ENCODE measurements around the gene MESP2.

The MESP2 gene

GRCh38 chr15:89750560-89751542, 25.3 kb upstream of the MESP2 start, which contains the start of gene MESP1:
Gene MESP1, minus strand, starts transcription at chr15:89751249. Its CDS starts 18 bp downstream, at chr15:89751231.
- Mint-ChIP-seq H3K4me3 (peak within 1 kb of the TSS; percentile 75), H3K27ac (peak within 1 kb of the TSS; percentile 49), H3K36me3 (no peaks in the 10 kb centered on the region), H3K27me3 (peaks cover 7% of the 10 kb centered on the region), H3K9me3 (no peaks in the 10 kb centered on the region), H3K4me1 (peaks cover 8% of the 10 kb centered on the region)
- ATAC-seq, result peak; percentile 91

GRCh38 chr15:89751748-89752147, 24.4 kb upstream of the MESP2 start:
- no peaks in the 10 kb centered on the region for H3K36me3 Mint-ChIP-seq
- H3K4me1 Mint-ChIP-seq, result peaks cover 8% of the 10 kb centered on the region
- H3K9me3 Mint-ChIP-seq, result no peaks in the 10 kb centered on the region
- H3K4me3 Mint-ChIP-seq, result peak overlapping the region; percentile 67
- no peak for ATAC-seq
- no peak overlapping the region for H3K27ac Mint-ChIP-seq
- peaks cover 15% of the 10 kb centered on the region for H3K27me3 Mint-ChIP-seq

GRCh38 chr15:89753855-89754254, 22.3 kb upstream of the MESP2 start:
- no peak for ATAC-seq
- H3K36me3 Mint-ChIP-seq, result no peaks in the 10 kb centered on the region
- H3K4me1 Mint-ChIP-seq, result peaks cover 8% of the 10 kb centered on the region
- H3K9me3 Mint-ChIP-seq, result no peaks in the 10 kb centered on the region
- H3K27ac Mint-ChIP-seq, result no peak overlapping the region
- no peak overlapping the region for H3K4me3 Mint-ChIP-seq
- peaks cover 15% of the 10 kb centered on the region for H3K27me3 Mint-ChIP-seq

- Mint-ChIP-seq H3K36me3 (no peaks in the 10 kb centered on the region), H3K27ac (no peak overlapping the region), H3K4me1 (peaks cover 5% of the 10 kb centered on the region), H3K9me3 (no peaks in the 10 kb centered on the region), H3K27me3 (peaks cover 17% of the 10 kb centered on the region), H3K4me3 (no peak overlapping the region)
- no peak for ATAC-seq
Measured at GRCh38 chr15:89754361-89755154, 21.6 kb upstream of the MESP2 start.

- H3K27ac Mint-ChIP-seq, result no peak overlapping the region
- H3K4me3 Mint-ChIP-seq, result no peak overlapping the region
Measured at GRCh38 chr15:89755701-89756100, 20.4 kb upstream of the MESP2 start.

GRCh38 chr15:89756897-89757296, 19.2 kb upstream of the MESP2 start:
- no peaks in the 10 kb centered on the region for H3K9me3 Mint-ChIP-seq
- H3K27me3 Mint-ChIP-seq, result peaks cover 24% of the 10 kb centered on the region
- H3K4me3 Mint-ChIP-seq, result no peak overlapping the region
- H3K27ac Mint-ChIP-seq, result no peak overlapping the region
- no peak for ATAC-seq
- H3K4me1 Mint-ChIP-seq, result peaks cover 8% of the 10 kb centered on the region
- H3K36me3 Mint-ChIP-seq, result no peaks in the 10 kb centered on the region

More at GRCh38 chr15:89755701-89756100, 20.4 kb upstream of the MESP2 start:
- no peak for ATAC-seq
- H3K9me3 Mint-ChIP-seq, result no peaks in the 10 kb centered on the region
- no peaks in the 10 kb centered on the region for H3K36me3 Mint-ChIP-seq
- peaks cover 24% of the 10 kb centered on the region for H3K27me3 Mint-ChIP-seq
- peaks cover under 1% of the 10 kb centered on the region for H3K4me1 Mint-ChIP-seq

DNA sequence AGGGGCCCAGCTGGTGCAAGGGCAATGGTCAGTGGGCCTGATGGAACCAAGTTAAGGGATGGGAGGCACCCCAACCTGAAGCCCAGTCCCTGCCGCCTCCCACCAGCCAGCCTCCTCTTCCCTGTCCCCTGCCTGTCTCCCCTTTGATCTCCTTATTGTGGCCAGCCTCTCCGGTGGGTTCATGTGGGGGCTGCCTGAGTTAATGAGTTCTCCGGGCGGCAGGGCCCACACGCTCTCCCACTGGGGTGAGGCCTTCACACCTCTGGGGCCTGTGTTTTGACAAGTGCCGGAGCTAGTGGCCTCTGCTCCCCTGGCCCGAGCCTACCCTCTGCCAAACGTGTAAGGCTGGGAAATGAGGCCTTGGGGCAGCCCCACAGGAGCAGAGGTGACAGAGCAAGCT, 17.8 kb upstream of the MESP2 start:
- Mint-ChIP-seq H3K27me3 (peaks cover 24% of the 10 kb centered on the region), H3K4me1 (peaks cover 8% of the 10 kb centered on the region)
- ATAC-seq, result no peak

GRCh38 chr15:89758981-89759380, 17.2 kb upstream of the MESP2 start:
- Mint-ChIP-seq H3K9me3 (no peaks in the 10 kb centered on the region), H3K36me3 (no peaks in the 10 kb centered on the region), H3K27ac (no peak overlapping the region), H3K4me1 (peaks cover 8% of the 10 kb centered on the region), H3K27me3 (peaks cover 24% of the 10 kb centered on the region), H3K4me3 (no peak overlapping the region)
- no peak for ATAC-seq

More for the DNA sequence above, 17.8 kb upstream of the MESP2 start:
- H3K36me3 Mint-ChIP-seq, result no peaks in the 10 kb centered on the region
- H3K27ac Mint-ChIP-seq, result no peak overlapping the region
- H3K9me3 Mint-ChIP-seq, result no peaks in the 10 kb centered on the region
- no peak overlapping the region for H3K4me3 Mint-ChIP-seq

DNA sequence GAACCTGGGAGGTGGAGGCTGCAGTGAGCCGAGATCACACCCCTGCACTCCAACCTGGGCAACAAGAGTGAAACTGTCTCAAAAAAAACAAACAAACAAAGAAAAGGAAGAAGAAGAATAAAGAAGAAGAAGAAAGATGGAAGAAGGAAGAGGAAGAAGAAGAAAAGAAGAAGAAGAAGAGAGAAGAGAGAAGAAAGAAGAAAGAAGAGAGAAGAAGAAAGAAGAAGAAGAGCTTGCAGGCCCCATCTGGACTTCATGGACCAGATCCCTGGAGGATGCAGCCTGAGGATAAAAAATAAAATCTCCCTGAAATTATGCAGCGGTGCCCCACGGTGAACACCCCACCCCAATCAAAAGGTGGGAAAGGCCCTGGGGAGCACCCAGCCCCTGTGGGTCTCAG, 16.3 kb upstream of the MESP2 start:
- Mint-ChIP-seq H3K9me3 (no peaks in the 10 kb centered on the region), H3K36me3 (no peaks in the 10 kb centered on the region), H3K27ac (no peak overlapping the region), H3K4me1 (peaks cover 8% of the 10 kb centered on the region), H3K4me3 (no peak overlapping the region), H3K27me3 (peaks cover 24% of the 10 kb centered on the region)
- ATAC-seq, result no peak

DNA sequence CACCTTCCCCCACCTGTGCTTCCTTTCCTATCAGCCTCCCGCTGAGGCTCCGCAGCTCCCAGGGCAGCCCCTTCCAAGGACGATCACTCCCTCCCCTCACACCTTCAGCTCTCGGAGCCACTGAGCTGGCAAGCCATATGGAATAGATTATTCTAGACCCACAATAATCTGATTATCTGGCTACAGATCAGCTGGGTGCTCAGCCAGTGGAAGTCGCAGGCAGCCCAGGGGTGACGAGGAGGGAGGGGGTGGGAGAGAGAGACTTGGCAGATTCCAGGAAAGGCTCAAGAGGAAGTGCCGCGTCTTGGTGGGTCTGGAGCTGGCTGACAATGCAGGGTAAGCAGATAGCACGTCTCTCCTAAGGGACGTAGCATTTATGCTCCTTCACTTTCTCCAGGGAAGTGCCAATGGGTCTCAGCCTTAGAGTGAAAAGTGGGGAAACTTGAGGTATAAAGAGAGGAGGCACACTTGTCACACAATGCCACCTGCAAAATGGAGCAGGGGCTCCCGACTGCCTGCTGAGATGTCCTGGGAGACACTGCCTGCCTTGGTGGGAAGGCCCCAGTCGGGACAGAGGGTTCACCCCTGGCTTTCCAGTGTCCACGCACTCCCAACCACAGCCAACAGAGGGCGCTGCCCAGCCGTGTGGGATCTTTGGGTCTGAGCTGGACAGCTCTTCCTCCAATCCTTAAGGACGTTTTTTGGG, 15.7 kb upstream of the MESP2 start:
- no peak overlapping the region for H3K27ac Mint-ChIP-seq
- H3K4me1 Mint-ChIP-seq, result peaks cover 8% of the 10 kb centered on the region
- no peaks in the 10 kb centered on the region for H3K36me3 Mint-ChIP-seq
- H3K27me3 Mint-ChIP-seq, result peaks cover 21% of the 10 kb centered on the region
- no peaks in the 10 kb centered on the region for H3K9me3 Mint-ChIP-seq
- H3K4me3 Mint-ChIP-seq, result no peak overlapping the region
- peak; percentile 78 for ATAC-seq

DNA sequence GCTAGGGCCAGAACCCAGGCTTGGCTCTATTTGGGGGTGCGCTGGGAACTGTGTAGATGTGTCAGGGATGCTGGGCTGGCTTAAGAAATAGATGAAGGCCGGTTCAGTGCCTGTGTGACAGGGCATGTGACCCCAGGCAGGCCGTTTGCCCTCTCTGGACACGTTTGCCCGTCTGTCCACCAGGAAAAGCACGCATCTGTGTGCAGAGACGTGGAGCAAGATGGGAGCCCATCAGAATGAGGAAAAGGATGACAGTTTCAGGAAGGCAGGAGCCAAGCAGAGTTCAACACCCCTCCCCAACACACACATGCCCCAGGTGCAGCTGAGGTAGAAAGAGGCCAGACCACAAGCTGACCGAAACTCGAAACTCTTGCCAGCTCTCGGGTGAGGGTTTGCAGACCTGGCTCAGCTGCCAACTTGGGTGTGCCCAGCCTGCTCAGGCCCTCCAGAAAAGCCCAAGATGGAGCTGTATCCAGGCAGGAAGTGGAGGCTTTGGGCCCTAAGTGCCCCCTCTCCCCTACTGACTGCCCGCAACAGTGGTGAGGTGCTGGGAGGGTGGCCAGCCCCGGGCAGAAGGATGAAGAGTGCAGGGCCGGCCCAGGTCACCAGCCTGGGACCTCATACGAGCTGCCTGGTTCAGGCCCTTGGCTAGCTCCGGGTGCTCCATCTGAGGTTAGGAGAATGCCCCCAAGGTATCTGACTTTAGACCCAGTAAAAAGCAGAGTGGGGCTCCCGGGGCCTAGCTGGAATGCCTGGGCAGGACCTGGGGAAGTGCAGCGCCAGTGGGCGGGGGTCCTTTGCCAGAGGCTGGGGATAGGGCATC, 14.9 kb upstream of the MESP2 start:
- no peaks in the 10 kb centered on the region for H3K36me3 Mint-ChIP-seq
- H3K27ac Mint-ChIP-seq, result no peak overlapping the region
- peak; percentile 22 for ATAC-seq
- H3K27me3 Mint-ChIP-seq, result peaks cover 14% of the 10 kb centered on the region
- no peaks in the 10 kb centered on the region for H3K9me3 Mint-ChIP-seq
- H3K4me1 Mint-ChIP-seq, result peaks cover 8% of the 10 kb centered on the region
- H3K4me3 Mint-ChIP-seq, result no peak overlapping the region

DNA sequence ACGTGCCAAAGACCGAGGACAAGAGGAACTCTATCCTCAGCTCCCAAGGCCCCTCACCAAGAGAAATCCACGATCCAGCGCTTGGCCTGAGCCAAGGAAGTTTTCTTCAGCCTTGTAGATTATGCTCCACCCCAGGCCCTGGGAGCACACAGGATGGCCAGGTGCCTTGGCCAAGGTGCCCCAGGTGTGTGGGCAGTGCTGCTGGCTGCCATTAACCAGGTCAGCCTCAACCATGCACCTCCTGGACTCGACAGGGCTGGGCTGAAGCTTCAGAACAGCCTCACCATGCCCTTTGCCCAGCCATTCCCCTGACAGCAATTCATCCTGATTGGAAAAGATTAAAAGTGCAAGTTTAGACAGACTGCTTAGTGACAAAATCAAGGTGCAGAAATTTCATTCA, 14.2 kb upstream of the MESP2 start:
- peaks cover 10% of the 10 kb centered on the region for H3K27me3 Mint-ChIP-seq
- no peaks in the 10 kb centered on the region for H3K9me3 Mint-ChIP-seq
- H3K36me3 Mint-ChIP-seq, result no peaks in the 10 kb centered on the region
- no peak overlapping the region for H3K4me3 Mint-ChIP-seq
- ATAC-seq, result no peak
- H3K4me1 Mint-ChIP-seq, result peaks cover 8% of the 10 kb centered on the region
- no peak overlapping the region for H3K27ac Mint-ChIP-seq

DNA sequence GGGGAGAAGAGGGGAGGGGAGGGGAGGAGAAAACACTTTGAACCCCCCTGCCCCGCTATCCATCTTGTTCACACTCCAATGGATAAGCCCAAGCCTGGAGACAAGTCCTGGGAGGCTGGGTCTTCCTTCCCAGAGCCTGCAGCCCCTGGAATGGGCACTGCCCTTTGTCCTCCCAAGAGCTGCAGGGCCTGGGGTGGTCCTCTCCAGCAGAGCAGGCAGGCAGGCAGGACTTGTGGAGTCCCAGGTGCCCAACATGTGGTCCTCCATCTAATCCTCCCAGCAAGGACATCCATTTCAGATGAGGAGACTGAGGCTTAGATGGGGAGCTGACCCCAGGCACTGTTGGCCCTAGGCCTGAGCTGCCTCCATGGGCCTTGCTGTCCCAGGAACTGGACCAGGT, 10.4 kb upstream of the MESP2 start:
- no peaks in the 10 kb centered on the region for H3K27me3 Mint-ChIP-seq
- H3K4me1 Mint-ChIP-seq, result peaks cover 8% of the 10 kb centered on the region
- no peak overlapping the region for H3K27ac Mint-ChIP-seq
- no peak overlapping the region for H3K4me3 Mint-ChIP-seq
- H3K9me3 Mint-ChIP-seq, result no peaks in the 10 kb centered on the region
- no peaks in the 10 kb centered on the region for H3K36me3 Mint-ChIP-seq
- ATAC-seq, result no peak

Measured in stimulated activated memory B cell treated with anti-CD40 and anti-IgM and Interleukin-4, amounts not matched to agents 10 μg/mL and 1 μg/mL and 100 μg/mL, for 72 hours (primary cell).